GM19043 (cell line): ENCODE data around the gene SPATA31C1.
"Not testable (repeated sequence)": the region's sequence is repeated elsewhere in the genome, so short reads cannot be mapped to it uniquely, and the experiment has no call there.

Experiments
- ATAC-seq: cut with Tn5 transposase; IDR thresholded peaks from one replicate; pipeline ENCODE4 v1.9.1; 2021; ENCODE audit warnings: low read depth; ENCODE audit not compliant: unreplicated experiment

The SPATA31C1 gene

DNA sequence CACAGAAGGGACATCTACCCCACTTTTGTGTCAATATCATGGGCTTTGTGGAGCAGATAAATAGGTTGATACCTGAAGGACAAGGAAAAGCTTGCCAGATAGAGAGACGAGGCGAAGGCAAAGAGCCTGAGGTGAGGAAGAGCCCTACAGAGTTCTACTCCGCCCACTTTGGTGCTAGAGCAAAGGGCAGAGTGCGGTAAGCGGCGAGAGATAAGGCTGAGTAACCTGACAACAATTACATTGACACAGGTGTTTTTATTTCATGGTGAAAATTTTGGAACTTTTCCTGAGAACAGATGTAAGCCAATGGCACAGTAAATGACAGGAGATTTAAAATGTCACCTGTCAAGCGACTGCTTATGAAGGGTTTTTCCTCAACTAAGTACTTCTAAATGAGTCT lies 16.7 kb downstream of the SPATA31C1 start:
- not testable (repeated sequence) for ATAC-seq

DNA sequence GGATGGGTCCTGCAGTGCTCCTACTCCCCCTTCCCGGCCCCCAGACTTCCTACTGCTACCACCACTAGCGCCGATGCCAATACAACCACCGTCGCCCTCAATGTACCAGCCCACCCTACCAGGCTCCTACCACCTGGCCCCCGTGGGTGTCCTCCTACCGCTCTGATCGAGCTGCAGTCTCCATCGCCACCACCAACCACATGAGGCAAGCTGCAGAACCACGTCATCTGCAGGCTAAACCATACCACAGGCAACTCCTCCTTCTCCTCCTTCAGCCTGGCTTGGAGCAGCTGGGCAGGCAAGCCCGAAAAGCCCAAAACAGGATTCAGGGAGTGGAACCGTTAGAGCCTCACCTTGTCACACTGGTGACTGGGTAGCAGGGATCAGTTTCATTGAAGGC lies 19.6 kb downstream of the SPATA31C1 start:
- ATAC-seq = not testable (repeated sequence)

DNA sequence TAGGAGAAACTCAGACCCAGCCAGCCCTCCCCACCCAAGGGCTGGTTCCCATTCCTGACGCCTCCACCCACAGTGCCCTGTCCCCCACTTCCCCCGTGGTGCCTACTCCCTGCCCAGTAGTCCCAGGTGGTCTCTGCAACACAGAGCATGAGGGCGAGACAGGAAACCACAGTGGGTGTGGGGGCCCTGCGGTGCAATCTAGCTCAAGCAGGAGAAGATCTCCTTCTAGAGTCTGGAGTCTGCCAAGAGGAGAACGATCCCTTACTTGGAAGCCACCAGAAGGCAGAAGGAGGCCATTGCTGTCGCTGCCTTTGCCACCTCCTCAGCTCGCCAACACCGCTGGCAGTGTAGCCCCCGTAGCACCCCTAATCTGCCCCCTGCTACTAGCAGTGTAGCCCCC lies 20.2 kb downstream of the SPATA31C1 start:
- ATAC-seq = not testable (repeated sequence)

DNA sequence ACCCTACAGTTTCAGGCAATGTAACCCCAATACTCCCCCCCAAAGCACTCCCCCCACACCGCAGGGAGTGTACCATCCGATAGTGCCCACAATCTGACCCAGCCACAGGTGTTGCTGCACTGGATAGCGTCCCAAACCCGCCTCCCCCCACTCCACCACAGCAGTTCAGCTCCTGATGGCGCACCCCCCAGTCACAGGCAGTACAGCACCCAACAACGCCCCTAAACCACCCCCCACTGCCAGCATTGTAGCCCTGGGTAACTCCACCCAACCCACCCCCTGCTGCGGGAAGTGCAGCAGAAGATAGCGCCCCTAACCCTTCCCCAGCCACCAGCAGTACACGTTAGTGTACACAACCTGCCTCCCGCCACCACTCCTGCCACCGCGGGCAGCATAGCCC lies 20.6 kb downstream of the SPATA31C1 start:
- not testable (repeated sequence) for ATAC-seq

DNA sequence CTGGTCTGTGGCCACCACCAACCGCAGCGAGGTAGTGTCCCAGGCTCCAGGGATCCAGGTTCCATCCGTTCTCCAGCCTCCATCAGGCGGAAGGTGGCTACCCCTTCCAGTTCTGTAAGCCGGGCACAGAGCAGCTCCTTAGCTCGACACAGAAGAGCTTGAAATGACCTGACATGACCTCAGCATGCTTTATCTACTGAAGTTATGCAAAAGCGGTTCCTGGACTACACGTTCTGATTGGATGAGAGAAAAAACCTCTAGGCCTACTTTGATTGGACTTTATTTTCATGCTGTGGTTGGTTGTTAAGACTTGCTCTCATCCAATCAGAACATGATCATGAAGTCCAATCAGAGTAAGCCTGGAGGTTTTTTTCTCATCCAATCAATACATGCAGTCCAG lies 21.3 kb downstream of the SPATA31C1 start:
- ATAC-seq = not testable (repeated sequence)

DNA sequence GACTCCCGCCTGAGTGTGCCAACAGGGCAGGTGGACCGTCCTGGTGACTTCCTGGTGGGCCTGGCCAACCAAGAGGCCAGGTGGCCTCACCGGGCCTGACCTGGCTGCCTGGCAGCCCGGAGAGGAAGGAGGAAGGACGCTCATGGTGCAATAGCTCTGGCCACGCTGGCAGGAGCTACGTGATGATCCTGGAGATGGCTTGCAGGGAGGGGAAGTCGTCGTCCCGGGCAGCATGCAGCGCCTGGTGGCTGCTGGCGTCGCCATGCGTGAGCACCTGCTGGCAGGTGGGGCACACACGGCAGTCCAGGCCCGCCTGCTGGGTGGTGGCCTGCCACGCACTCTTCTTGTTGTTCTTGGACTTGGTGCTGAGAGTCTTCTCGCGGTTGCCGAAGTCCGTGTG lies 26.3 kb downstream of the SPATA31C1 start:
- no peak for ATAC-seq

DNA sequence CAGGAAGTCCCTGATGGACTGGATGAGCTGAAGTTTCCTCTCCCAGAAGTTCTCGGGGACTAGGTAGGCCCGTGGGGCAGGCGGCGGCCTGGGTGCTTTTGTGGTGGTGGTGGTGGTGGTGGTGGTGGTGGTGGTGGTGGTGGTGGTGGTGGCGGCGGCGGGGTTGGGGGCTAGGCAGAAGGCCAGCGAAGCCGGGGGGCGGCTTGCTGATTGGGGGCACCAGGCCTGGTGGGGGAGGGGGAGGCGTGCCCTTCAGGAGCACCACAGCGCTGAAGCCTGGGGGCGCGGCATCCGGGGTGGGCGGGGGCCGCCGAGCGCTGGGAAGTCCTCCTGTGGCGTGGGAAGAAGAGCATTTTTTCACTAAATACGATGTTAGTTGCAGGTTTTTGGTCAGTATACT lies 26.9 kb downstream of the SPATA31C1 start:
- ATAC-seq = no peak

DNA sequence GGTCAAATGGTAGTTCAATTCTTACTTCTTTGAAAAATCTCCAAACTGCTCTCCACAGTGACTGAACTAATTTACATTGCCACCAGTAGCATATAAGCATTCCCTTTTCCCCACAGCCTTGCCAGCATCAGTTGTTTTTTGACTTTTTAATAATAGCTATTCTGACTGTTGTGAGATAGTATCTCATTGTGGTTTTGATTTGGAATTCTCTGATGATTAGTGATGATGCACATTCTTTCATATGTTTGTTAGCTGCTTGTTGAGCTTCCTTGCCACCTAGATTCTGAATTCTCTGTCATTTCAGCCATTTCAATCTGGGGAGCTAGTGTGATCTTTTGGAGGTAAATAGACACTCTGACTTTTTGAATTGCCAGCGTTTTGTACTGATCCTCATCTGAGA lies 32.5 kb downstream of the SPATA31C1 start:
- ATAC-seq = no peak

DNA sequence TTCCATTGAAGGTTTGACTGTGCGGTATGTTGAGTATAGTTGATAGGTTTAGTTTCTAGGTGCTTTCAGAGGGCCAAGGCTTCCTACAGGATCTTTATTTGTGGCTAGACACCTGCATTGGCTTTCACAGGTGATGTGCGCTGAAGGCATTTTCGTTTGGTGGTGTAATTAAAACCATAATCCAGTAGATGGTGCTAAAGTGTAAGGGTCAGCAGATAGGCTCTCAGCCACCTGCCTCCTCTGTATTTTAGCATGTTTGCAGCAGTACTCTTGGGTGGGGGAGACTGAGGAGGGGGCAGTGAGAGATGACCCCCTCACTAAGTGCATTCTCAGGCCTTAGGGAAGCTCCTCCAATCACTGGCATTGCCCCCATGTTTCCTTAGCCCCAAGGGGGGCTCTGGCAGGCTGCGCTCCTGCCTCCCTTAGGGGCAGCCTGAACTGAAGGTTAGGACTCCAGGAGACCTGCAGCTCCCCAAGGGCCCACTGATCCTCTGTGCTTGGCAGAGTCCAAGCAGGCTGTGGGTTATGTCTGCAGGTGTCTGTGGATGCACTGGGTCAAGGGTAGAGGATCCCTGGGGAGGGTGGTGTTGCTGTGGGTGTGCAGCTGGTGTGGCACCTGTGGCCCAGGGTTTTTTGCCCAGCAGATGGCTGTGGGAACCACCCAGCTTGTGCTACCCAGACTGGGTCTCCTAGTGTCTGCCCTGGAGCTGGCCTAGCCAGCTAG lies 33.2 kb downstream of the SPATA31C1 start:
- no peak for ATAC-seq

DNA sequence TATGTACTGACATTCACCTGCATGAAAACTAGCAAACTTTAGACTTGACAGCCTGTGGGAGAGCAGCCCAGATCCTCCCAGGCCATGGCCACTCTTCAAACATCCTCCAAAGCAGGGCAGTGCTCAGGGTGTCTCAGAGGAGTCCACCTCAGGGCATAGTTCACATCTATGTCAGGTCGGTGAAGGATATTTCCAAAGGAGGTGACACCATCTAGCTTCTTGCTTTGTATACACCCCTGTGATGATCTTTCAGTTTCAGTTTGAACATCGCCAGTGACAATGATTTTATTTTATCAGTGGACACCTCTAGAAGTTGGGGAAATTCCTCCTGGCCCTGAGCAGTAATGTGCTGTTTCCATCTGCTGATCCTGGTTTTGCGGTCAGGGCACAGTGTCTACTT lies 36.5 kb downstream of the SPATA31C1 start:
- no peak for ATAC-seq

DNA sequence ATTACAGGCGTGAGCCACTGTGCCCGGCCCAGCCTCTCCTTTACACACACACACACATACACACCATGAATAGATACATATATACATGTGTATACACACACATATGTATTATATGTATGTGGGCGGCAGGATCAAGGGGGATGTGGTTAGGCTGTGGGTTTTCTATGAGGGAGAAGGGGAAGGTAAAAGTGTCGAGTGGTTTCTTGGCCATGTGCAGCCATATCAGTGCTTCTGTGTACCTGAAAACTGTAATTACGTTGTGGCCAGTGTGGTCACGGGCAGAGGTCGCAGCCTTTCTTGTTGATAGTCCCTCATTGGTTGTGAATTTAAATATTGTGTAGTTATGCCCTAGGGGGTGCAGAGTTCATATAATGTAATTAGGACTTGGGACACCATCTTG lies 40.1 kb downstream of the SPATA31C1 start:
- no peak for ATAC-seq

DNA sequence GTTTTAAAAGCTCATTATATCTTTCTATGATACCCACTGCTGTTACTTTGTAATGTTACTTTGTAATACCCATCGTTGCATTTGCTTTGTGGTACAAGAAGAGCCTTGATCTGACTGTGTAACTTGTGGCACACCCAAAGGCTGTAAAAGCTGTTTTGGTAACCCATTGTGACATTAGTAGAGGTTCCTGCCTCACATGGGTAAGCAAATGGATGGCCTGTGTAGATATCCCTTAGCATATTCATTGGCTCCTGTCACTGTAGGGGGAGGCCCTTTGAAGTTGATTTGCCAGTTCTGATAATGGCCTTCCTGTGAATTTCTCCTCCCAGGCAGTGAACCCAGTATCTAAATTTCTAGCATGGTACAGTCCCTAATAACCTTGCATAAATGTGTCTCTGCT lies 40.8 kb downstream of the SPATA31C1 start:
- no peak for ATAC-seq

DNA sequence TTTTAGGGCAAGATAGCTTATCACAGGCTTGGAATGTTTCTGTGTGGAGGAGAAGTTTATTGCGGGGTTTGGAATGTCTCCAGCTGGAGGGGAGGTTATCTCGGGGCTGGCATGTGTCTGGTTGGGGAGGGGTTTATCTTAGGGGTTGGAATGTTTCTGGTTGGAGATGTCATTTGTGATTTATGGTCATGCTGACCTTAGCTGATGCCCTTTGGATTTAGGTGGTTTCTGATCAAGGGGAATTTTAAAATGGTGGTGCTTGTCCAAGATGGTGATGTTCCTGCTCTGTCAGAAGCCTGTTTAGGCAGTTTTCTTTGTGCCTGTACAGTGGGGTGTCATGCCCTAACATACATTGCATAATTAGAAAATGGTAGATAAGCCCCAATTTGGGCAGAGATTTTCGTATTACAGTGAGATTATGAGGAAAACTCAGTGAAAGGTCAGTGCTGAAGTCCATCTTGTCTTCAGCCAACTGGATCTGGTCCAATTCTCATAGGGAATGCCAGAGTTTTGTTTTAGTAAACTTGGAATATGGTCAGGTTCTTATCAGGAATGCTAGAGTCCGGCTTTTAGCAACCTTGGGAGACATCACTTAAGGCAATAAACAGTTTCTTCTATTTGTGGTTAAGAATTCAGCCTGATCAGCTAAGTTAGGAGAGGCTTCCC lies 42.3 kb downstream of the SPATA31C1 start:
- ATAC-seq = no peak

DNA sequence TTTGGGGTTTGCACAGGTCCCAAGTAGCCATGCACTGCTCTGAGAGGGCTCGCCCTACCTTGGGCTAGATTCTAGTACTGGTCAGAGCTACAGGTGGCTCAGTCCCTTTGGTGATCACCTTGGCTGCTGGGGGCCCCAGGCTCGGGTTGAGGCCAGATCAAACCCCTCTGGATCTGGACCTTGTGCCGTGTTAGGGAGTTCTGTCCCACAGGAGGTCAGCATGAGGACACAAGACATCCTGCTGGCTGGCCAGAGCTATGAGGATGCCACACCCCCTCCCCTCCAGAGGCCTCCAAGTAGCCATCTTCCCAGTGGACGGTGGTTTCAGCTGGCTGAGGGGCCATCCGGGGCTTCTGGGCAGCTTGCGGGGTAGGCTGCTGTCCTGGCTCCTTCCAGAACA lies 46.0 kb downstream of the SPATA31C1 start:
- ATAC-seq = no peak

DNA sequence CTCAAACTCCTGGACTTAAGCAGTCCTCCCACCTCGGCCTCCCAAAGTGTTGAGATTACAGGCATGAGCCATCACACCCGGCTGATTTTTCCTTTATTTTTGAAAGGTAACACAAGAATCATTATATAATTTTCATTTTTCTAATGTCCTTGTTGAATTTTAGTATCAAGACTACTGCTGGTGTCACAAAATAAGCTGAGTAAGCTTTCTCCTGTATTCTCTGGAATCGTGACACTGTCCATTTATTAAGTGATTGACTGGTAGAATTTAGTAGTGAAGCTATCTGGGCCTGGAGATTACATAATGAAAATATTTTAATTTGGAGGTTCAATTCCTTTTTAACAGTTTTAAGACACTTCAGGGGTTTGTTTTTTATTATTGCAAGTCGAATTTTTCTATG lies 47.1 kb downstream of the SPATA31C1 start:
- no peak for ATAC-seq

DNA sequence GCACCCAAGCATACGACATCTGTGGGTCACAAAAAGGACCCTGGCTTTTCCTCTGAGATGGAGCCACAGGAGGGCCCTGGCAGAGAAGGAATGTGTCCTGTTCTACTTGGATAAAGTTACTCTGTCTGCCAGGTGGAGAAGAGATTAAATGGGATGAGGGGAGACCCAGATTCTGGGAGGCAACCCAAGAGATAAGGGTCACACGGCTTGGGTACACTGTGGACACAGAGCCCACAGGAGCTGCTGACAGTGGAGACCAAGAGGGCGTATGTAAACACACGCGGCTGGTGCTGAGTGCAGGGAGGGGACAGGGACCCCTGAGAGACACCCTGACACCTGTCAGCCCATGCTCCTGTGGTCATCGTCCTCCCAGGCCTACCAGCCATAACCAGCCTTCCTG lies 50.4 kb downstream of the SPATA31C1 start:
- ATAC-seq = no peak

DNA sequence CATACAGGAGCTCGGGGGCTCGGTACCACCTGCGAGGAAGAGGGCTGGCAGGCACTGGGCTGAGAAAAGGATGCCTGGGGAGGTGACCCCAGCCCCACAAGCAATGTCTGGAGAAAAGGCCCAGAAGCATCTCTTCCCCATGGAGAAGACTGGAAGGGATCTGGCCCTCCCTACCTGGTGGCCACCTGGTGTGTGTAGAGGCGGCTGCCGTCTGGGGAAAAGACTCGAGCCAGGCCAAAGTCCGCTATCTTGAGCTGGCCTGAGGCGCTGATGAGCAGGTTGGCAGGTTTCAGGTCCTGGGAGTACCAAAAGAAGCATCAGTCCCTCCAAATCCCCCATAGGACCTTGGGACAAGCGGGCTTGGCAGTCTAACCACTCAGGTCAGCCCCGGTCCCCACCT lies 52.8 kb downstream of the SPATA31C1 start:
- no peak for ATAC-seq

DNA sequence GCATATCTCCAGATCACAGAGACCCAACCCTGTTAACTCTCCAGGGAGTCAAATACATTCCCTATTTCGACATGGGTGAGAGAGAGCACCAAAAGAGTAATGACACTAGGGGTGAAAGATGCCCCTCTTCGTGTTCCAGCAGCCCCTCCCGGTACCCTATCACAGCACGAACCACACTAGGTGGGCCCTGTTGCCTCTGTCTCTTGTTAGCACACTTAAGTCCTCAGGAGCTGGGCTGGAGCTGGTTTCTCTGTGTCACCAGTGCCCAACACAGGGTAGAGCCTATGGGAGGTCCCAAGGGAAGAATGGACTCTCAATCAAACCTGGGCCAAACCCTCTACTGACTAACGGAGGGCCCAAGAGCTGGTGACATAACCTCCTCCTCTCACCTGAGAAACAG lies 55.4 kb downstream of the SPATA31C1 start:
- no peak for ATAC-seq
